Measurements from ENCODE around the gene AHI1. TPM values are rescaled to one million over a fixed set of nuclear protein-coding genes. Genes with fewer than 3 reads are reported as not detected.

AHI1 gene
- total and polyA plus RNA-seq, 2 of the 13 experiments (the other 11 are each of a cell fraction or from before 2014, with no cell fraction given), result 7.2 to 18.6 TPM

DNA sequence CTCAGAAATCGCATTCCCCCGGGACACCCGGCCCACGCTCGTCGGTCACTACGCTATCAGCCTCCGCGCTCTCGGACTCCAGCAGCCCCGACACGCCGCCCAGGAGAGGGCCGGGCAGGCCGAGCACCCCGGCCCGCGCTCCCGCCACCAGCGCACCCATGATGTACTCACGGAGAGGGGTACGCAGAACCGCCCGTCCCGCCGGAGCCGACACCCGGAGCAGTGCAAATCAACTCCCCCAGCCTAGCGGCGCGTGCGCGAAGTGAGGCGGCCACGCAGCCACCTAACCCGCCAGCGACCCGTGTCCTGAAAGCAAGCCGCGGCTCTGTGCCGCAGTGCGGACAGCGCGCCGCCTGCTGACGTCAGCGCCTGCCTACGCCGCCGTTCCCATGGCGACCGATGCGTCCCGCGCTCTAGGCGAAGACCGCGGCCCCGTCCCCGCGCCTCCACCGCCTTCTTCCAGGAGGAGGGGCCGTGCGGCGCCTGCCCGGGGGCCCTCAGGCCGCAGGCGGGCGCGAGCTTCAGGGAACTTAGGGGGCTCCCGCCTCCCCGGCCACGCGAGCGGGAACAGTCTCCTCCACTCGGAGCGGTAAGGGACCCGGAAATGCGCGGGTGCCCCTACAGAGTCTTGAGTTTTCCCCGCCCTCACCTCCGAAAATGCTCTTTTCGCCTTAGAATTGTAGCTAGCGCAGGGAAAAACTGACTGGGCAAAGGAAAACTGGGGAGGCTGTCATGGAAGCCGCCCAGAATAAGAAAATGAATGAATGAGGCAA is at the start of gene AHI1 (continued):
- TF ChIP-seq, protein P1, sequence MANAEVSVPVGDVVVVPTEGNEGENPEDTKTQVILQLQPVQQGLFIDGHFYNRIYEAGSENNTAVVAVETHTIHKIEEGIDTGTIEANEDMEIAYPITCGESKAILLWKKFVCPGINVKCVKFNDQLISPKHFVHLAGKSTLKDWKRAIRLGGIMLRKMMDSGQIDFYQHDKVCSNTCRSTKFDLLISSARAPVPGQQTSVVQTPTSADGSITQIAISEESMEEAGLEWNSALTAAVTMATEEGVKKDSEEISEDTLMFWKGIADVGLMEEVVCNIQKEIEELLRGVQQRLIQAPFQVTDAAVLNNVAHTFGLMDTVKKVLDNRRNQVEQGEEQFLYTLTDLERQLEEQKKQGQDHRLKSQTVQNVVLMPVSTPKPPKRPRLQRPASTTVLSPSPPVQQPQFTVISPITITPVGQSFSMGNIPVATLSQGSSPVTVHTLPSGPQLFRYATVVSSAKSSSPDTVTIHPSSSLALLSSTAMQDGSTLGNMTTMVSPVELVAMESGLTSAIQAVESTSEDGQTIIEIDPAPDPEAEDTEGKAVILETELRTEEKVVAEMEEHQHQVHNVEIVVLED (CRISPR knock-in tag; IDR thresholded peaks at IDR 0.05; ENCODE audit: borderline replicate concordance), result peak; percentile 89
- TF ChIP-seq, protein P2, sequence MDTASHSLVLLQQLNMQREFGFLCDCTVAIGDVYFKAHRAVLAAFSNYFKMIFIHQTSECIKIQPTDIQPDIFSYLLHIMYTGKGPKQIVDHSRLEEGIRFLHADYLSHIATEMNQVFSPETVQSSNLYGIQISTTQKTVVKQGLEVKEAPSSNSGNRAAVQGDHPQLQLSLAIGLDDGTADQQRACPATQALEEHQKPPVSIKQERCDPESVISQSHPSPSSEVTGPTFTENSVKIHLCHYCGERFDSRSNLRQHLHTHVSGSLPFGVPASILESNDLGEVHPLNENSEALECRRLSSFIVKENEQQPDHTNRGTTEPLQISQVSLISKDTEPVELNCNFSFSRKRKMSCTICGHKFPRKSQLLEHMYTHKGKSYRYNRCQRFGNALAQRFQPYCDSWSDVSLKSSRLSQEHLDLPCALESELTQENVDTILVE (CRISPR knock-in tag; IDR thresholded peaks at IDR 0.05), result peak; percentile 15; the same call in 1 of the 2 replicates
- TF ChIP-seq, protein P3, sequence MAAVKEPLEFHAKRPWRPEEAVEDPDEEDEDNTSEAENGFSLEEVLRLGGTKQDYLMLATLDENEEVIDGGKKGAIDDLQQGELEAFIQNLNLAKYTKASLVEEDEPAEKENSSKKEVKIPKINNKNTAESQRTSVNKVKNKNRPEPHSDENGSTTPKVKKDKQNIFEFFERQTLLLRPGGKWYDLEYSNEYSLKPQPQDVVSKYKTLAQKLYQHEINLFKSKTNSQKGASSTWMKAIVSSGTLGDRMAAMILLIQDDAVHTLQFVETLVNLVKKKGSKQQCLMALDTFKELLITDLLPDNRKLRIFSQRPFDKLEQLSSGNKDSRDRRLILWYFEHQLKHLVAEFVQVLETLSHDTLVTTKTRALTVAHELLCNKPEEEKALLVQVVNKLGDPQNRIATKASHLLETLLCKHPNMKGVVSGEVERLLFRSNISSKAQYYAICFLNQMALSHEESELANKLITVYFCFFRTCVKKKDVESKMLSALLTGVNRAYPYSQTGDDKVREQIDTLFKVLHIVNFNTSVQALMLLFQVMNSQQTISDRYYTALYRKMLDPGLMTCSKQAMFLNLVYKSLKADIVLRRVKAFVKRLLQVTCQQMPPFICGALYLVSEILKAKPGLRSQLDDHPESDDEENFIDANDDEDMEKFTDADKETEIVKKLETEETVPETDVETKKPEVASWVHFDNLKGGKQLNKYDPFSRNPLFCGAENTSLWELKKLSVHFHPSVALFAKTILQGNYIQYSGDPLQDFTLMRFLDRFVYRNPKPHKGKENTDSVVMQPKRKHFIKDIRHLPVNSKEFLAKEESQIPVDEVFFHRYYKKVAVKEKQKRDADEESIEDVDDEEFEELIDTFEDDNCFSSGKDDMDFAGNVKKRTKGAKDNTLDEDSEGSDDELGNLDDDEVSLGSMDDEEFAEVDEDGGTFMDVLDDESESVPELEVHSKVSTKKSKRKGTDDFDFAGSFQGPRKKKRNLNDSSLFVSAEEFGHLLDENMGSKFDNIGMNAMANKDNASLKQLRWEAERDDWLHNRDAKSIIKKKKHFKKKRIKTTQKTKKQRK (IDR thresholded peaks at IDR 0.05; ENCODE audit: low read length), result no peak
- TF ChIP-seq, protein P4, sequence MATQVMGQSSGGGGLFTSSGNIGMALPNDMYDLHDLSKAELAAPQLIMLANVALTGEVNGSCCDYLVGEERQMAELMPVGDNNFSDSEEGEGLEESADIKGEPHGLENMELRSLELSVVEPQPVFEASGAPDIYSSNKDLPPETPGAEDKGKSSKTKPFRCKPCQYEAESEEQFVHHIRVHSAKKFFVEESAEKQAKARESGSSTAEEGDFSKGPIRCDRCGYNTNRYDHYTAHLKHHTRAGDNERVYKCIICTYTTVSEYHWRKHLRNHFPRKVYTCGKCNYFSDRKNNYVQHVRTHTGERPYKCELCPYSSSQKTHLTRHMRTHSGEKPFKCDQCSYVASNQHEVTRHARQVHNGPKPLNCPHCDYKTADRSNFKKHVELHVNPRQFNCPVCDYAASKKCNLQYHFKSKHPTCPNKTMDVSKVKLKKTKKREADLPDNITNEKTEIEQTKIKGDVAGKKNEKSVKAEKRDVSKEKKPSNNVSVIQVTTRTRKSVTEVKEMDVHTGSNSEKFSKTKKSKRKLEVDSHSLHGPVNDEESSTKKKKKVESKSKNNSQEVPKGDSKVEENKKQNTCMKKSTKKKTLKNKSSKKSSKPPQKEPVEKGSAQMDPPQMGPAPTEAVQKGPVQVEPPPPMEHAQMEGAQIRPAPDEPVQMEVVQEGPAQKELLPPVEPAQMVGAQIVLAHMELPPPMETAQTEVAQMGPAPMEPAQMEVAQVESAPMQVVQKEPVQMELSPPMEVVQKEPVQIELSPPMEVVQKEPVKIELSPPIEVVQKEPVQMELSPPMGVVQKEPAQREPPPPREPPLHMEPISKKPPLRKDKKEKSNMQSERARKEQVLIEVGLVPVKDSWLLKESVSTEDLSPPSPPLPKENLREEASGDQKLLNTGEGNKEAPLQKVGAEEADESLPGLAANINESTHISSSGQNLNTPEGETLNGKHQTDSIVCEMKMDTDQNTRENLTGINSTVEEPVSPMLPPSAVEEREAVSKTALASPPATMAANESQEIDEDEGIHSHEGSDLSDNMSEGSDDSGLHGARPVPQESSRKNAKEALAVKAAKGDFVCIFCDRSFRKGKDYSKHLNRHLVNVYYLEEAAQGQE (IDR thresholded peaks at IDR 0.05; ENCODE audit: borderline replicate concordance in 1 of 2, low read depth in 1 of 2, low read length in 2 of 2), result 0 out of 4 replicates have a peak, but pooled peaks of 1 of the 2 experiments have one; percentile 21
- TF ChIP-seq NR2C2 (CRISPR knock-in tag; IDR thresholded peaks at IDR 0.05; ENCODE audit: borderline replicate concordance), result peak; percentile 25; the same call in 1 of the 2 replicates
- TF ChIP-seq, protein P5, sequence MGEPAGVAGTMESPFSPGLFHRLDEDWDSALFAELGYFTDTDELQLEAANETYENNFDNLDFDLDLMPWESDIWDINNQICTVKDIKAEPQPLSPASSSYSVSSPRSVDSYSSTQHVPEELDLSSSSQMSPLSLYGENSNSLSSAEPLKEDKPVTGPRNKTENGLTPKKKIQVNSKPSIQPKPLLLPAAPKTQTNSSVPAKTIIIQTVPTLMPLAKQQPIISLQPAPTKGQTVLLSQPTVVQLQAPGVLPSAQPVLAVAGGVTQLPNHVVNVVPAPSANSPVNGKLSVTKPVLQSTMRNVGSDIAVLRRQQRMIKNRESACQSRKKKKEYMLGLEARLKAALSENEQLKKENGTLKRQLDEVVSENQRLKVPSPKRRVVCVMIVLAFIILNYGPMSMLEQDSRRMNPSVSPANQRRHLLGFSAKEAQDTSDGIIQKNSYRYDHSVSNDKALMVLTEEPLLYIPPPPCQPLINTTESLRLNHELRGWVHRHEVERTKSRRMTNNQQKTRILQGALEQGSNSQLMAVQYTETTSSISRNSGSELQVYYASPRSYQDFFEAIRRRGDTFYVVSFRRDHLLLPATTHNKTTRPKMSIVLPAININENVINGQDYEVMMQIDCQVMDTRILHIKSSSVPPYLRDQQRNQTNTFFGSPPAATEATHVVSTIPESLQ (CRISPR knock-in tag; conservative IDR thresholded peaks at IDR 0.05), result no peak
- TF ChIP-seq, protein P6, sequence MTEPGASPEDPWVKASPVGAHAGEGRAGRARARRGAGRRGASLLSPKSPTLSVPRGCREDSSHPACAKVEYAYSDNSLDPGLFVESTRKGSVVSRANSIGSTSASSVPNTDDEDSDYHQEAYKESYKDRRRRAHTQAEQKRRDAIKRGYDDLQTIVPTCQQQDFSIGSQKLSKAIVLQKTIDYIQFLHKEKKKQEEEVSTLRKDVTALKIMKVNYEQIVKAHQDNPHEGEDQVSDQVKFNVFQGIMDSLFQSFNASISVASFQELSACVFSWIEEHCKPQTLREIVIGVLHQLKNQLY (CRISPR knock-in tag; IDR thresholded peaks at IDR 0.05), result no peak
- TF ChIP-seq ZNF747 (CRISPR knock-in tag; IDR thresholded peaks at IDR 0.05; ENCODE audit: borderline replicate concordance), result peak; percentile 93; the same call in 1 of the 2 replicates
- peak; percentile 93 for TF ChIP-seq ZMYM4 (CRISPR knock-in tag; IDR thresholded peaks at IDR 0.05)
- TF ChIP-seq GPN1 (CRISPR knock-in tag; IDR thresholded peaks at IDR 0.05; ENCODE audit: borderline replicate concordance), result no peak
- peak; percentile 63; the same call in 1 of the 2 replicates for TF ChIP-seq ZBTB7A (CRISPR knock-in tag; IDR thresholded peaks at IDR 0.05)
- peak; percentile 91; the same call in 1 of the 2 replicates for TF ChIP-seq WIZ (CRISPR knock-in tag; IDR thresholded peaks at IDR 0.05)
- no peak for TF ChIP-seq GABPA (IDR thresholded peaks at IDR 0.05; ENCODE audit: low read depth, low read length)
- TF ChIP-seq GABPA (CRISPR knock-in tag; IDR thresholded peaks at IDR 0.05; ENCODE audit: low read depth), result no peak
- TF ChIP-seq ZNF614 (CRISPR knock-in tag; IDR thresholded peaks at IDR 0.05; ENCODE audit: borderline replicate concordance), result peak; percentile 71; the same call in 1 of the 2 replicates
